A549 treated with AZD9567 at 1 μM for 4 hours (cell line): Measurements from ENCODE around the gene GMPR. TPM values are rescaled to one million over a fixed set of nuclear protein-coding genes. Genes with fewer than 3 reads are reported as not detected.

Experiments
- total RNA-seq: library from RNA; stranded (reverse); fragments of 200-300 nt; extraction: Qiagen RNA extraction; gene quantifications from 5 replicates; pipeline ENCODE4 v1.2.3, GENCODE V29; 2022; ENCODE audit not compliant: insufficient read depth

Gene GMPR
- 2.0 to 2.8 TPM (median 2.3 TPM) in 5 replicates for total RNA-seq

GRCh38 chr6:16238057-16238962 lies at the start of gene GMPR:
TSS of gene GMPR (plus strand) at chr6:16238587. CDS start at chr6:16238694, 107 bp downstream.

Other genes starting within 250 kb of the GMPR start
- gene MYLIP, start 109.5 kb upstream of the GMPR start, total RNA-seq = 1.4 to 3.6 TPM (median 3.0 TPM) in 5 replicates